ENCODE measurements around the gene SGMS2. TPM values are rescaled to one million over a fixed set of nuclear protein-coding genes. Genes with fewer than 3 reads are reported as not detected.

Gene SGMS2
- total and polyA plus RNA-seq, 10 of the 15 experiments (the other 5 are each of a cell fraction or from before 2014, with no cell fraction given) = under 0.01 to 3.2 (median 0.17) TPM; not detected in 4

- TF ChIP-seq BCL3 (IDR thresholded peaks at IDR 0.05; ENCODE audit: borderline replicate concordance, insufficient read depth, low read depth, low read length, poor library complexity, severe bottlenecking) = no peak
Observed at GRCh38 chr4:107814758-107815157, 10.0 kb upstream of the SGMS2 start (continued).

GRCh38 chr4:107815158-107815557 is 9.6 kb upstream of the SGMS2 start:
- Histone ChIP-seq H3K4me1 (ENCODE audit: control insufficient read depth, insufficient read depth, low read length) (no peaks in the 10 kb centered on the region), H3K27me3 (replicated peaks in 1 of 2; ENCODE audit: control insufficient read depth in 2 of 2, insufficient read depth in 2 of 2, low read length in 1 of 2) (no peaks in the 10 kb centered on the region), H2AFZ (ENCODE audit: control insufficient read depth, low read depth, low read length) (no peak overlapping the region), H3K79me2 (ENCODE audit: control insufficient read depth, insufficient read depth, low read length) (no peaks in the 10 kb centered on the region), H3K36me3 (ENCODE audit: control insufficient read depth in 2 of 2, insufficient read depth in 2 of 2, low read length in 1 of 2) (no peaks in the 10 kb centered on the region), H3K9me3 (replicated peaks; ENCODE audit: control insufficient read depth, insufficient read depth, low read length) (no peaks in the 10 kb centered on the region), H3K4me3 (no peak overlapping the region), H3K27ac (ENCODE audit: control insufficient read depth, insufficient read depth) (no peak overlapping the region), H3K9ac (ENCODE audit: control insufficient read depth, insufficient read depth, low read length) (no peak overlapping the region), H4K20me1 (ENCODE audit: control insufficient read depth, insufficient read depth) (no peaks in the 10 kb centered on the region), H3K4me2 (ENCODE audit: control insufficient read depth, insufficient read depth) (no peak overlapping the region)
- WGBS (ENCODE audit: insufficient coverage, insufficient replicate concordance, low lambda C conversion rate, missing lambda C conversion rate) = 0% methylated on average over 1 of the region's 1 CpG
- intact Hi-C loops (cut with micrococcal nuclease; ENCODE audit: unreplicated experiment) = no loop called here
- no TSS peak for BruUV-seq (replicated peaks)
- DNase-seq (ENCODE audit: low read depth, low spot score) (no peak), FAIRE-seq (no peak), ATAC-seq (no peak)
- ChIA-PET RAD21 (ENCODE audit: unreplicated experiment) (no interaction called here), POLR2A (no interaction called here), SMC1A (ENCODE audit: uncharacterized antibody, unreplicated experiment) (no interaction called here), CTCF (interaction anchor here (0.6 kb wide), 1 partner anchor 61 kb away, joined by 3 read pairs; no protein-coding TSS in a partner anchor)
- in situ Hi-C loops (cut with MboI) = no loop called here
- TF ChIP-seq ZBED1 (IDR thresholded peaks at IDR 0.05; ENCODE audit: borderline replicate concordance) (no peak), ATF2 (IDR thresholded peaks at IDR 0.05; ENCODE audit: low read length) (no peak), MAX (IDR thresholded peaks at IDR 0.05; ENCODE audit: low read depth, low read length) (no peak), CREB1 (IDR thresholded peaks at IDR 0.05; ENCODE audit: low read depth) (no peak), RB1 (IDR thresholded peaks at IDR 0.05; ENCODE audit: borderline replicate concordance) (no peak), NFYB (IDR thresholded peaks at IDR 0.05; ENCODE audit: insufficient read depth, low read depth, low read length) (no peak), CEBPZ (IDR thresholded peaks at IDR 0.05; ENCODE audit: low read depth, low read length) (no peak), MEF2B (IDR thresholded peaks at IDR 0.05; ENCODE audit: partially characterized antibody, poor library complexity, severe bottlenecking) (no peak), KAT2A (conservative IDR thresholded peaks at IDR 0.05; ENCODE audit: control insufficient read depth, low read depth, low read length) (no peak), SMAD5 (IDR thresholded peaks at IDR 0.05; ENCODE audit: low read depth) (no peak), FOXK2 (IDR thresholded peaks at IDR 0.05) (no peak), BCL11A (IDR thresholded peaks at IDR 0.05; ENCODE audit: low read depth, low read length) (no peak)
